Stimulated activated CD8-positive, alpha-beta memory T cell treated with anti-CD3 and anti-CD28 coated beads, Interleukin-7, amount 100 ng/mL, for 24 hours (primary cell): ENCODE results near the gene NF2.
"Not testable (repeated sequence)": the region's sequence is repeated elsewhere in the genome, so short reads cannot be mapped to it uniquely, and the experiment has no call there.

Experiments
- DNase-seq: peaks from one replicate; pipeline ENCODE4 v3.0.0-alpha.2; 2020; ENCODE audit warnings: low read depth

NF2 gene

GRCh38 chr22:29603358-29604075, at the start of gene NF2:
Gene NF2, plus strand, starts transcription at chr22:29603633. Its CDS starts 366 bp downstream, at chr22:29603999.
- DNase-seq, result peak; percentile 93

DNA sequence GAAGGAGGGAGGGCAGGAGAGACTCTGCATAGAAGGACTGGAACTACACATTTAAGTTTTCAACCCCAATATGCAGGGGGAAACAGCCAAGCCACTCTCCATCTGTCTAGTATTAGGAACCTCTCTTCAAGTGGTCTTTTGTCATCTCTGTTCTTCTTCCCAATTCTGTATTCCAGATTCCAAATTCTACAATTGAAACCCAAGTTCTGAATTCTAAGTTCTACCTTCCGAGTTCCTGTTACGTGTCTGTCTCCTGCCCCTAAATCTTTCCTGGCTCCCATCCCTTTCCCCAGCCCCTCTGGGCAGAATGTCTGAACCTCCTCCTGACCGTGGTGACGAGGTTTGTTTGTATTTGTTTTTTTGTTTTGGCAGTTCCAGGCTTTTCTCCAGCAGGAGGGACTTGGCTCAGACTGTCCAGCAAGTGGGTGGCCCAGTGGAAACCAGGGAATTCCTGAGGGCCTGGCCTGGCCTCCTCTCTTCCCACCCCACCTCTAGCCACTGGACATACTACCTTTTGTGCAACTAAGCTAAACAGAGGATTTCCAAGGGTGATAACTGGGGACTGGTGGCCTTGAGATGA, 48.3 kb upstream of the NF2 start:
- DNase-seq, result no peak

DNA sequence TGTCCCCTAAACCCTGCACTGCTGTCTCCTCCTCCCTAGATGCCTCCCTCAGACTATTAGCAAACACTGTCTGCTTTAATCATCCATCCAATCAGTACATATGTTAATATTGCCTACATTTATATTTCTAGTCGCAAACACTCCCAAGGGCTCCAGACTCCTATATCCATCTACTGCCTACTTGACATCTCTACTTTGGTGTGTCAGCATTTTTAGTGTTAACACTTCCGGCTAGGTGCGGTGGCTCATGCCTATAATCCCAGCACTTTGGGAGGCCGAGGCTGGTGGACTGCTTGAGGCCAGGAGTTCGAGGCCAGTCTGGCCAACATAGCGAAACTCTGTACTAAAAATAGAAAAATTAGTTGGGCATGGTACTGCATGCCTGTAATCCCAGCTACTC, 44.4 kb upstream of the NF2 start:
- DNase-seq, result no peak

DNA sequence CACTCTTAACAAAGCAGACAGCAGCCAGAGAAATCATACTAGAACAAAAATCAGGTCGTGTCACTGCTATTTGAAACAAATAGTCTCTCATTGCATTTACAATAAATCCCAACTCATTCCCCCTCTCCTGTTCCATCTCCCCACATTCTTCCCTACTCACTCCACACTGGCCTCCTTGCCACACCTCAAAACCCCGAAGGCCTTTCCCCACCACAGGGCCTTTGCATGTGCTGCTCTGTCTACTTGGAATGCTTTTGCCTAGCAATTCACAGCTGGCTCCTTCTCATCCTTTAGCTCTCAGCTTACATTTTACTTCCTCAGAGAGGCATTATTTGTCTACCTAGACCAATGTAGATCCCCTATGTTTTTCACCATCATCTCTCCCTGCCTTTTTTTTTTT, 43.6 kb upstream of the NF2 start:
- DNase-seq, result no peak

GRCh38 chr22:29563652-29564460, 39.6 kb upstream of the NF2 start:
- DNase-seq, result no peak

- DNase-seq, result not testable (repeated sequence)
Observed at GRCh38 chr22:29566513-29566912, 36.9 kb upstream of the NF2 start.

DNA sequence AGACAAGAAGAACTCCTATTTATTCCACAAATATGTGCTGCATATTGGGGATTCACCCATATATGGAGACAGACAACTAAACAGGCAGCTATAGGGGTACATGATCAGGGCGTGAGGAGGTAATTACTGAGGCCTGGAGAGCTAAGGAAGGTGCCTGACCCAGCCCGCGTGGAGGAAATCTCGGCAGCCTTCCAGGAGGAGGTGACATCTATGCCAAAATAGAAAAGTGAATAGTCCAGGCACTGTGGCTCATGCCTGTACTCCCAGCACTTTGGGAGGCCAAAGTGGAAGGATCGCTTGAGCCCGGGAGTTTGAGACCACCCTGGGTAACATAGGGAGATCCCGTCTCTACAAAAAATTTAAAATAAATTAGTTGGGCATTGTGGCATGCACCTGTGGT, 36.1 kb upstream of the NF2 start:
- DNase-seq, result no peak

DNA sequence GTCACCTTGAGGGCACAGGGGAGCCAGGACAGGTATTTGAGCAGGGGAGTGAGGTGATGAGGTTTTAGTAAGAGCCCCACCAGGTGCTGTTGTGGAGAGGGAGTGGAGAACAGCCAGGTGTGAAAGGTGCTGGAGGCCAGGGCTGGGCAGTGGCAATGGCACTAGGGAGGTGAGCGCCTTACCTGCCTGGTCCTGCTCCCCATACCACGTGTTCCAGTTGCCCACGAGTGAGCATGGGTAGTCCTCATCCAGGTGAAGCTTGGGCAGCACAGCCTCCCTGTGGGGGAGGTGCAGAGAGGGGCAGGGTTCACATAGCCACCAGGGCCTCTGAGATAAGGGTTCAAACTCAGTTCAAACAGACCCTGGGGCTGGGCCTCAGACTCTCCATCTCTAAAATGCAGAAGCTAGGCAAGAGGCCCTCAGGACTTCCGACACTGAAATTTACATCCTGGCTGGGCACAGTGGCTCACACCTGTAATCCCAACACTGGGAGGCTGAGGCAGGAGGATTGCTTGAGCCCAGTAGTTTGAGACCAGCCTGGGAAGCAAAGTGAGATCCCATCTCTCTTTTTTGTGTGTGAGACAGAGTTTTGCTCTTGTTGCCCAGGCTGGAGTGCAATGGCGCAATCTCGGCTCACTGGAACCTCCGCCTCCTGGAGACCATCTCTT, 34.3 kb upstream of the NF2 start:
- no peak for DNase-seq

DNA sequence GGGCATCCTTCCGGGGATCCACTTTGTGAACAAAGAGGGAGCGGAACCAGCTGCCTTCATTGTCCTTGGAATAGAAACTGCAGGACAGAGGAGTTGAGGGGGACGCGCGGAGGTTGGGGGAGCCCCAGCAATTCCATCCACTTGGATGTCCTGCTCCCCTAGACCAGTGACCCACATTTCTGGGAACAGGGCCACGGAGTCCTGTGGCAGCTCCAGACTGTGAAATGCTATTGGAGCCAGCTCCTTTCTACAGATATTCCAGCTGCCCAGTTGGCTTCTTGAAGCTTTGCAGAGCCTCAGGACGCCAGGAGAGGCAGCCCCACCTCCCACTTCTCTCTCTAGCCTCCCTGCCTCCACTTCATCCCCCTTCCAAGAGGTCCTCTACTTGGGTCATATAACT, 33.0 kb upstream of the NF2 start:
- DNase-seq, result no peak

DNA sequence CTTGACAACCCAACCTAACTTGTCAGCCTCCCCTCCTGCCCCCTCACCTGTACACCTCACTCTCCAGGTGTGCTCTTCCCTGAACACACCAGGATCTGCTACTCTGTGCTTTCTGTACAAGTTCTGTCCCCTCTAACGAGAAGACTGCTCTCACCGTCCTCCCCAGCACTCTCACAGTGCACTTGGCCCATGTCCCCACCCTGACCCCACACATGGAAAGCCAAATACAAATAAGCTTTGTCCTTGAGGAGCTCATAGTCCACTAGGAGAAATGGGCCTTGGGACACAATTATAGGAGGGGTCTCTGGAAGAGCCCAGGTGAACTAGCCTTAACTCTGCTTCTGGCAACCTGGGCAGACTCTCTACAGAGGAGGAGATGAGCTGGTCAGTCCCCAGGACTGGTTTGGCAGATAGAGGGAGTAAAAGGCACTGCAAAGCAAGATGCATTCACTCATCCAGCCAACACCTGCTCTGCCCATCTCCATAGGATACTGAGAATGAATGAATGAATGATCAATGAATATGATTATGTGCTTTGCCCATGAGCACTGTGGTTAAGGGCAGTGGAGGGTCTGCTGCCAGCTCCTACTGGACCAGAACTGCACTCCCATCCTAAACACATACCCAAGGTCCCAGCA, 32.4 kb upstream of the NF2 start:
- DNase-seq, result no peak

GRCh38 chr22:29574762-29575450, 28.5 kb upstream of the NF2 start:
- DNase-seq, result no peak

GRCh38 chr22:29578462-29579200, 24.8 kb upstream of the NF2 start:
- no peak for DNase-seq

- DNase-seq, result no peak
Observed at GRCh38 chr22:29580200-29580810, 23.1 kb upstream of the NF2 start.

DNA sequence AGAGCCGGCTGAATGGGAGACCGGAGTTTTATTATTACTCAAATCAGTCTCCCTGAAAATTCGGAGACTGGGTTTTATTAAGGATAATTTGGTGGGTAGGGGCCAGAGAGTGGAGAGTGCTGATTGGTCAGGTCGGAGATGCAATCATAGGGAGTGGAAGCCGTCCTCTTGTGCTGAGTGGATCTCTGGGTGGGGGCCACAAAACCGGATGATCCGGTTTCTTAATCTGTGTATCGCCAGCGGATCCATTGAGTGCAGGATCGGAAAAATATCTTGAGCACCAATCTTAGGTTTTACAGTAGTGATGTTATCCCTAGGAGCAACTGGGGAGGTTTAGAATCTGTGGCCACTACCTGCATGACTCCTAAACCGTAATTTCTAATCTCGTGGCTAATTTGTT, 21.6 kb upstream of the NF2 start:
- DNase-seq, result no peak

- no peak for DNase-seq
Observed at GRCh38 chr22:29584975-29585374, 18.5 kb upstream of the NF2 start.

GRCh38 chr22:29586193-29586705, 17.2 kb upstream of the NF2 start:
- not testable (repeated sequence) for DNase-seq

DNA sequence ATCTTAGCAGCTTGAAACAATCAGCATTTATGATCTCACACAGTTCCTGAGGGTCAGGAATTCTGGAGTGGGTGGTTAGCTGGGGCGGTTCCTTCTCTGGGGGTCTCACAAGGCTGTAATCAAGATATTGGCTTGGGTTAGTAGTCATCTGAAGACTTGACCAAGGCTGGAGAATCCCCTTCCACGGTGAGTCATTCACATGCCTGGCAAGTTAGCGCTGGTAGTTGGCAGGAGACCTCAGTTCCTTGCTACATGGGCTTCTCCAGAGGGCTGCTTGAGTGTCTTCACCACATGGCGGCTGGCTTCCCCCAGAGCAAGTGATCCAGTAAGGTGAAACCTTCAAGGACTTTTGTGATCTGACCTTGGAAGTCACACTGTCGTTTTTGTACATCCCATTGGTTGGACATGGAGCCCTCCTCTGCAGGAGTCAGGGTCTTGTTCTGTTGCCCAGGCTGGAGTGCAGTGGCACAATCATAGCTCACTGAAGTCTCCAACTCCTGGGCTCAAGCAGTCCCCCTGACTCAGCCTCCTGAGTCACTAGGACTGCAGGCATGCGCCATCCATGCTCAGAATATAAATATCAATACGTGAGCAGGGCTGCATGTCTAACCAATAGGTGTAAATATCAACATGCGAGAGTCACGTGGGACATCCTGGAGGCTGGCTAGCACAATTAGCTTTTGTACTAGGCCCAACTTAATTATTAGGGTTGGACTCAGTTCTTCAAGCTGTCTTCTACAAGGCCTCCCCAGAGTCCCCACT, 15.3 kb upstream of the NF2 start:
- no peak for DNase-seq

- DNase-seq, result no peak
Observed at GRCh38 chr22:29593923-29594322, 9.5 kb upstream of the NF2 start.

GRCh38 chr22:29594447-29594846, 9.0 kb upstream of the NF2 start:
- not testable (repeated sequence) for DNase-seq
